GM19099 (cell line): Measurements from ENCODE around the gene ZNF516.

Source experiments
- POLR2A ChIP-seq: IDR thresholded peaks from 3 replicates; pipeline ENCODE4 v1.6.1; 2011; ENCODE audit warnings: low read depth; ENCODE audit not compliant: insufficient read length; ENCODE audit errors: extremely low read depth

Gene ZNF516

GRCh38 chr18:76495006-76495370 lies at the start of gene ZNF516:
Gene ZNF516, minus strand, starts transcription at chr18:76495242. Its CDS starts 52,188 bp downstream, at chr18:76443054.
- no peak for TF ChIP-seq POLR2A

GRCh38 chr18:76538846-76539245 lies 43.8 kb upstream of the ZNF516 start:
- no peak for TF ChIP-seq POLR2A

- no peak for TF ChIP-seq POLR2A
These were observed 42.6 kb upstream of the ZNF516 start for GRCh38 chr18:76537621-76538020.

GRCh38 chr18:76532875-76533274 lies 37.8 kb upstream of the ZNF516 start:
- TF ChIP-seq POLR2A = no peak

GRCh38 chr18:76530846-76531245 lies 35.8 kb upstream of the ZNF516 start:
- TF ChIP-seq POLR2A = no peak

GRCh38 chr18:76530391-76530790 lies 35.3 kb upstream of the ZNF516 start:
- TF ChIP-seq POLR2A = no peak

GRCh38 chr18:76529433-76529811 lies 34.4 kb upstream of the ZNF516 start:
- TF ChIP-seq POLR2A = no peak

GRCh38 chr18:76528477-76529432 lies 33.7 kb upstream of the ZNF516 start:
- TF ChIP-seq POLR2A = no peak

GRCh38 chr18:76525911-76526310 lies 30.9 kb upstream of the ZNF516 start:
- TF ChIP-seq POLR2A = no peak

GRCh38 chr18:76524900-76525698 lies 30.1 kb upstream of the ZNF516 start:
- TF ChIP-seq POLR2A = no peak

GRCh38 chr18:76524477-76524876 lies 29.4 kb upstream of the ZNF516 start:
- TF ChIP-seq POLR2A = no peak

- TF ChIP-seq POLR2A = no peak
These were observed 27.5 kb upstream of the ZNF516 start for GRCh38 chr18:76522551-76522950.

GRCh38 chr18:76522122-76522503 lies 27.1 kb upstream of the ZNF516 start:
- TF ChIP-seq POLR2A = no peak

- TF ChIP-seq POLR2A = no peak
These were observed 26.5 kb upstream of the ZNF516 start for GRCh38 chr18:76521417-76522121.

GRCh38 chr18:76518860-76519538 lies 24.0 kb upstream of the ZNF516 start:
- no peak for TF ChIP-seq POLR2A

- no peak for TF ChIP-seq POLR2A
These were observed 23.2 kb upstream of the ZNF516 start for GRCh38 chr18:76518123-76518859.
